ENCODE results near the gene STOM.

Gene STOM

GRCh38 chr9:121319383-121319780, 50.7 kb downstream of the STOM start:
- no peak for DNase-seq

- no peak for DNase-seq
These were observed 51.2 kb downstream of the STOM start for GRCh38 chr9:121318631-121319382.

GRCh38 chr9:121317737-121318630, 52.1 kb downstream of the STOM start:
- DNase-seq: no peak

GRCh38 chr9:121316852-121317373, 53.1 kb downstream of the STOM start:
- no peak for DNase-seq

GRCh38 chr9:121316378-121316777, 53.7 kb downstream of the STOM start:
- no peak for DNase-seq

GRCh38 chr9:121313458-121314152, 56.4 kb downstream of the STOM start:
- no peak for DNase-seq

GRCh38 chr9:121312169-121312568, 57.9 kb downstream of the STOM start:
- no peak for DNase-seq

GRCh38 chr9:121310571-121310970, 59.5 kb downstream of the STOM start:
- DNase-seq: no peak

GRCh38 chr9:121309833-121310425, 60.1 kb downstream of the STOM start:
- DNase-seq: no peak

- no peak for DNase-seq
These were observed 60.9 kb downstream of the STOM start for GRCh38 chr9:121309171-121309570.

GRCh38 chr9:121308765-121309164, 61.3 kb downstream of the STOM start:
- DNase-seq: no peak

- DNase-seq: no peak
These were observed 62.1 kb downstream of the STOM start for GRCh38 chr9:121307976-121308375.

- no peak for DNase-seq
These were observed 64.6 kb downstream of the STOM start for GRCh38 chr9:121305269-121305994.

- DNase-seq: no peak
These were observed 65.3 kb downstream of the STOM start for GRCh38 chr9:121304707-121305106.

GRCh38 chr9:121303456-121304451, 66.3 kb downstream of the STOM start:
- no peak for DNase-seq

- DNase-seq: no peak
These were observed 67.3 kb downstream of the STOM start for GRCh38 chr9:121302786-121303185.

- no peak for DNase-seq
These were observed 67.7 kb downstream of the STOM start for GRCh38 chr9:121302341-121302740.

GRCh38 chr9:121301881-121302286, 68.2 kb downstream of the STOM start:
- no peak for DNase-seq

GRCh38 chr9:121300283-121301119, 69.5 kb downstream of the STOM start:
- DNase-seq: no peak
